ENCODE results near the gene PCDHGA4. TPM values are rescaled to one million over a fixed set of nuclear protein-coding genes. Genes with fewer than 3 reads are reported as not detected.
"Not testable (repeated sequence)": the region's sequence is repeated elsewhere in the genome, so short reads cannot be mapped to it uniquely, and the experiment has no call there.

Gene PCDHGA4
- 0.90 and 2.1 TPM in 2 replicates for total RNA-seq

DNA sequence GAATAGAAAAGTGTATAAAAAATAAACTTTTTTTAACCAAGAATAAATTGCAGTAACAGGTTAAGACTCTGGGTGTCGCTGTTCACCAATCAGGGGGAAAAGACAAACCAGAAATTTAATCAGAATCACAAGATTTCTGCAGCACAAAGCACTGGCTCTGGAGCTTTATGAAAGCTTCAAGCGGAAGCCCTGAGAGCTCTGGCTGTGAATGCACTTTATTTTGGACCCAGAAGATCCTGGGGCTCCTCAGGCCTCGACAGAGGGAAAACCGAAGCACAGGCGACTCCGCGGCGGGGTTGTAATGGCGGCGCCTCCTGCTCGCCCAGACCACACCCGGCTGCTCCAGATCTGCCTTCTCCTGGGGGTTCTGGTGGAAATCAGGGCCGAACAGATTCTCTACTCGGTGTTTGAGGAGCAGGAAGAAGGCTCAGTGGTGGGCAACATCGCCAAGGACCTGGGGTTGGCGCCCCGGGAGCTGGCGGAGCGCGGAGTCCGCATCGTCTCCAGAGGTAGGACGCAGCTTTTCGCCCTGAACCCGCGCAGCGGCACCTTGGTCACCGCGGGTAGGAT is at the start of gene PCDHGA4:
Gene PCDHGA4 (plus strand): TSS at position 122 of the 570 bp plus-strand sequence. CDS start 87 bp downstream, at position 209.
- peak in 1 of 2 donors; percentile 25 for DNase-seq (ENCODE audit: low read depth in 2 of 2)

DNA sequence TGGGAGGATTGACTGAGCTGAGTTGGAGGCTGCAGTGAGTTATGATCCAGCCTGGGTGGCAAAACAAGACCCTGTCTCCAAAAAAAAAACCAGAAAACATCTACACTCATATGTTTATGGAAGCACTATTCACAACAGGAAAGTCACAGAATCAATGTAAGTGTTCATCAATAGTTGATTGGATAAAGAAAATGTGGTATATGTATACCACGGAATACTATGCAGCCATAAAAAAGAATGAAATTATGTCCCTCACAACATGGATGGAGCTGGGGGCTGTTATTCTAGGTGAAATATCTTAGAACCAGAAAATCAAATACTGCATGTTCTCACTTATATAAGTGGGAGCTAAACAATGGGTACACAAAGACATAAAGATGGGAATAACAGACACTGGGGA is 48.2 kb upstream of the PCDHGA4 start:
- no peak for DNase-seq (ENCODE audit: low read depth in 2 of 2)

DNA sequence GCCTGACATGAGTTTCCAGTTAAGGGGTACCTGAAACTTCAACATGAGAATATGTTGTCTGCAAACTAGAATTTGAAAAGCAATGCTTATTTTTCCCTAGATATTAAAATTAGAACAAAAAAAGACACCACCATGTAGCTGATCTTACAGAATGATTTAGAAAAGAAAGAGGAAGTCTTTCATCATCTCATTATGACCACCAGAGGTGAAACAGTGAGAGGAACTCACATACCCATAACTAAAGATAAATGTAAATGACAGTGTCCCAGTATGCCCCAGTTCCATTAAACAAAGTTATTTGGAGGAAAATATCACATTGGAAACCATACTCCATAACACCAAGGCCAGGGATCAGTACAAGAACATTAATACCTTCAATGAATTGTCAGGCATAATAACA is 41.1 kb upstream of the PCDHGA4 start:
- DNase-seq (ENCODE audit: low read depth in 2 of 2), result no peak

DNA sequence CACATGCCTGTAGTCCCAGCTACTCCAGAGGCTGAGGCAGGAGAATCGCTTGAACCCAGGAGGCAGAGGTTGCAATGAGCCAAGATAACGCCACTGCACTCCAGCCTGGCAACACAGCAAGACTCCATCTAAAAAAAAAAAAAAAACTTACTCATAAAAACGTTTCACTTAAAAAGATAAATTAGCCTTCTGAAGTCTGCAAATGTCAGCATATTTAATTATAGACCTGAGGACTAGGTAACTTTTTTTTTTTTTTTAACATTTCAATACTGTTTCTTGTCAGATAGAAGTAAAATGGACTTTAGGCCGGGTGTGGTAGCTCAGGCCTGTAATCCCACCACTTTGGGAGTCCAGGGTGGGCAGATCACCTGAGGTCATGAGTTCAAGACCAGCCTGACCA is 37.9 kb upstream of the PCDHGA4 start:
- not testable (repeated sequence) for DNase-seq (ENCODE audit: low read depth in 2 of 2)

DNA sequence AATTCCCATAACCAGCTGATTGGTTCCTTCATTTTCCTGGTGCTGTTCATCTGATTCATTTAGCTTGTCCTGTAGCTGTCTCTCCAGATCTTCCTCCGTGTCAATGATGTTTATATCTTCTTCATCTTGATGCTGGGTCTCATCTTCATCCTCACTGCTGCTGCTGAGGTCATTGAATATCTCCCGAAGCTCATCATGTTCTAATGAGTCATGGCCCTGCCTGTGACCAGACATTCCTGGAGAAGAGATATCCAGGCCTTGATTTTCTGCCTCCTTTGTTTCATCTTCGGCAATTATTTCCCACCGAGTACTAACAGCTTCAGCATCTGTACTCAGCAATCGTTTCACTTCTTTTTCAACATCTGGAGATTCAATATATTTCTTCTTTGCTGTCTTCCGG is 35.6 kb upstream of the PCDHGA4 start:
- DNase-seq (ENCODE audit: low read depth in 2 of 2), result no peak

DNA sequence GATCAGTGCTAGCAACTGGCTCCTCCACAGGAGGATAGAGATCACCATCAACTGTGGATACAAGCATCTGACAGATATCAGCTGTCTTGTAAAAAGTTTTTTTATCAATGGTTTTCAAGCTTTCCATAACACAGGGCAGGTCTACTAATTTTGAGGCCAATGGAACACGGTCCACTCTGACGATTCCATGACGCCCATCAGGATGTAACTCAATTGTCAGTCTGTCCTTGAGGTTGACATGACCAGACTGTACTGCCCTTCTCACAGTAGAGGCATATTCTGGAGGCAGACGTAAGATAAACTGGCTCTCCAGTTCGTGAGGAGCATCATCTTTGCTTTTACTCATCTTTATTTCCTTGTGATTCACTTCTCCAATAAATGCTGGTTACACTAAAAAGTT is 35.1 kb upstream of the PCDHGA4 start:
- DNase-seq (ENCODE audit: low read depth in 2 of 2), result no peak

DNA sequence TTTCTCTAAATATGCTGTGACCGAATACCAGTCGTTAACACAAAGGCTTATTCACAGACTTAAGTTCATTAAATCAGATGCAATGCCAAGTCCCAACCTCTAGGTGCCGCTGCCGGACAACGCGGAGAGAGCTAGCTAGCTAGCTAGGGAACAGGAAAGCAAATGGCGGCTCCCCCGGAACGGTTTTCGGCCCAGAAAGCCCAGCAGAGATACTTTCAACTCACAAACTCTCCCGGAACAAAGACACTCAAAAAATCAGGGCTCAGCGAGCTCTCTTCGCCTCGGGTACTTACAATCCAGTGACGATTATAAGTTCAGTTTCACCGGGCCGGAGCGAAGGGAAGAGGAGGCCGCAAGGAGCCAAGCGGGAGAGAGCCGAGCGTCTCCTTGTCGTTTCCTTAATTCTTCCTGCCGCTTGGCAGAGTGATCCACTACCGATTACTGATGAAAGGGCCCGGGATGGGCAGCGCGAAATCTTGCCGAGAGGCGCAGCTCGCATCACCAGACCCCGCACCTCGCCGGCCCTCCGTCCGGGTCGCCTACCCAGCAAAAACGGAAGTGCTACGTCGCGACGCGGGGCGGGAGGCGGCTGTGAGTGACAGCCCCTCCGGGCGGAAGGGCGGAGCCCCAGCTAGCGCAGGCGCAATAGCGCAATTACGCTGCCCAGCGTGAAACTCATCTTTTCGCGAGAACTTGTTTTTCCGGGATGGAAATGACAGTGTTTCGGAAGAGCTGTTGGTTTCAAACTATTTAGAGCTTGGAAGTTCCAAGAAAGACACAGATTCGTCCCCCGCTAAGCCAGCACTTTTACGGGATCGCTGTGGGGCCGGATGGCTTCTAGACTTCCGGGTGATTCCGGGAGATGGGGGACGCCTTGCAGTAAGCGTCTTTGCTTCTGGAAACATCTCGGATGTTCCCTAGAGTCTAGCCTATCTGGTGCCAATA is 34.3 kb upstream of the PCDHGA4 start, which contains the start of gene TAF7:
Gene TAF7 (minus strand): TSS at position 560 of the 945 bp plus-strand sequence. CDS start 740 bp downstream, outside the sequence.
- peak; percentile 91 to 94 for DNase-seq (ENCODE audit: low read depth in 2 of 2)

DNA sequence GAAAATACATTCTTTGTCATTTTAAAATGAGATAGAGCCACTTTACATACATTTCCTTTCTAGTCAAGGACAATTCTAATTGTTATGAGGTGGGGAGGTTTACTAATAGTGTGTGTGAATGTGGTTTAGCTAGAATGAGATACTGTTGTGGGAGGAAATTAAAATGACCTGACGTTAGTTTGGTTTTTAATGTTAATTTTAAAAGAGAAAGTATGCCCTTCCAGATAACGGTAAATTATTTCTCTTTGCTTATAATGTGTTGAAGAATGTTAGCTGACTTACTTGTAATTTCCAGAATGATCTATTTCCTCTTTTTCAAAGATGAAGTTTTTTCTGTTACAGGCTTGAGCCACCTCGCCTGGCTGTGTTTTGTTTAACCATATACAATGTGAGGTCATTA is 32.6 kb upstream of the PCDHGA4 start:
- no peak for DNase-seq (ENCODE audit: low read depth in 2 of 2)

DNA sequence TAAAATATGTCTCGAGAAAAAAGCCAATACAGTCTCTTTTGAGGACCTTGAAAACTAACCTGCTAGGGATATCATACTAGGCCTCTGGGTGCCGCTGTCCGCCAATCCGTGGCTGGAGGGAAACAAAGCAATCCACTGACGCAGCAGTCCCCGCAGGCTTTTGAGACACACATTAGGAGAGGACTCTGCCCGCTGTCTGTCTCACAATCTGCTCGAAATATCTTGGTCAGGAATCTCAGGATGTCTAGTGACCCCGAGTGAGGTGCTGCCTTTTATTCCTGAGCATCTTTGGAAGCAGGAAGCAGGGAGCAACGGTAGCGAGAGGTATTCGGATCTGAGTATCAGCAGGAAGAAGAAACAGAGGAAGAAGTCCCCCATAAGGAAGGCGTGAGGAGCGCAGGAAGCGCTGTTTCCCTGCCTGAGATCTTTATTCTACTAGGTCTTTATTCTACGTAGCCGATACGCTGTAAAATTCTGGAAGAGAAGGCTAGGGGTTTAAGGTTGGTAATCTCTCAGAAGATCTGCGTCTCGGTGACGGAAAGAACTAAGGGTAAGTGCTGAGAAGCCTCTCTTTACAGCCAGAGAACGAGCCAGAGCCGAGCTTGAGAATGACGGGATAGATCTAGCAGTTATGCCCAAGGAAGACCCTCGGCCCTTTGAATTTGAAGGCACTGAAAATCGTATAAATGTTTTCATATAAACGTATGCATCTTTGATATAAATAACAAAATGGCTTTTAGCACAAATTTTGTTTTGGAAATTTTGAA is 28.6 kb upstream of the PCDHGA4 start:
- peak; percentile 41 to 75 for DNase-seq (ENCODE audit: low read depth in 2 of 2)

DNA sequence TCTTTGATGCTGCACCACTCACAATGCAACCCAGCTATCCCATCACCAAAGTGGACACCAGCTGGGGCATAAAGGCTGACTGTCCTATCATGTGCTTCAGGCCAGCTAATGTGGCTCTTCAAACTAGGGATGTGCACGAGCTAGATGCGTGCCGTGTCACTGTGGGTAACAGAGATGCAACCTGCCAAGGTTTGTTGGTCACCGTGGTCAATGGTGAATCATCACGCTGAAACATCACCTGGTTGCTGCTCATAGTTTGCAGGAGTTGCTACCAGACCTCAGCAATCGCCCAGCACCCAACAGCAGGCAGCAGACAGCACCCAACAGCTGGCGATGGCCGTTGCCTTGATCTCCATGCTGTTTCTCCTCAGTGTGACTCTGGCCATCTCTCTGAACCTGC is 26.6 kb upstream of the PCDHGA4 start:
- DNase-seq (ENCODE audit: low read depth in 2 of 2), result no peak

DNA sequence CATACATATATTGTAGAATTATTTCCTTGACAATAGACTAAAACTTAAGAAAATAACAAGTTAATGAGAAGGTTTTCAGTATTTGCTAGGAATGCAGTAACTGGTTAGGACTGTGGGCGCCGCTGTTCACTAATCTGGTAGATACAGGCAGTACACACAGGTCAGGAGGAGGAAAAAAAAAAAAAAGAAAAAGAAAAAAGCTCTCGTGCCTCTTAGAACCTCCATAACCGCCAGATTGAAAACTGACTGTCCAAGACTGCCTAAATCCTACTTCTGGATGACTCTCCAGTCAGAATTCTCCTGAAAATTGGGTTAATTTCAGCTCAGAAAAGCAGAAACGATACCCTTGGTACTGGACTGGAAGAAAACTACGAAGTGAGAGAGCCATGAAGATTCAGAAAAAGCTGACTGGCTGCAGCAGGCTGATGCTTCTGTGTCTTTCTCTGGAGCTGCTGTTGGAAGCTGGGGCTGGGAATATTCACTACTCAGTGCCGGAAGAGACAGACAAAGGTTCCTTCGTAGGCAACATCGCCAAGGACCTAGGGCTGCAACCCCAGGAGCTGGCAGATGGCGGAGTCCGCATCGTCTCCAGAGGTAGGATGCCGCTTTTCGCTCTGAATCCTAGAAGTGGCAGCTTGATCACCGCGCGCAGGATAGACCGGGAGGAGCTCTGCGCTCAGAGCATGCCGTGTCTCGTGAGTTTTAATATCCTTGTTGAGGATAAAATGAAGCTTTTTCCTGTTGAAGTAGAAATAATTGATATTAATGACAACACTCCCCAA is 24.3 kb upstream of the PCDHGA4 start, which contains the start of gene PCDHGA1:
Gene PCDHGA1 (plus strand): TSS at position 216 of the 782 bp plus-strand sequence.
- DNase-seq (ENCODE audit: low read depth in 2 of 2), result peak in 1 of 2 donors; percentile 51

DNA sequence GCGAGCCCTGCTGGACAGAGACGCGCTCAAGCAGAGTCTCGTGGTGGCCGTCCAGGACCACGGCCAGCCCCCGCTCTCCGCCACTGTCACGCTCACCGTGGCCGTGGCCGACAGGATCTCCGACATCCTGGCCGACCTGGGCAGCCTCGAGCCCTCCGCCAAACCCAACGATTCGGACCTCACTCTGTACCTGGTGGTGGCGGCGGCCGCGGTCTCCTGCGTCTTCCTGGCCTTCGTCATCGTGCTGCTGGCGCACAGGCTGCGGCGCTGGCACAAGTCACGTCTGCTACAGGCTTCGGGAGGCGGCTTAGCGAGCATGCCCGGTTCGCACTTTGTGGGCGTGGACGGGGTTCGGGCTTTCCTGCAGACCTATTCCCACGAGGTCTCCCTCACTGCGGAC is 22.2 kb upstream of the PCDHGA4 start:
- not testable (repeated sequence) for DNase-seq (ENCODE audit: low read depth in 2 of 2)

DNA sequence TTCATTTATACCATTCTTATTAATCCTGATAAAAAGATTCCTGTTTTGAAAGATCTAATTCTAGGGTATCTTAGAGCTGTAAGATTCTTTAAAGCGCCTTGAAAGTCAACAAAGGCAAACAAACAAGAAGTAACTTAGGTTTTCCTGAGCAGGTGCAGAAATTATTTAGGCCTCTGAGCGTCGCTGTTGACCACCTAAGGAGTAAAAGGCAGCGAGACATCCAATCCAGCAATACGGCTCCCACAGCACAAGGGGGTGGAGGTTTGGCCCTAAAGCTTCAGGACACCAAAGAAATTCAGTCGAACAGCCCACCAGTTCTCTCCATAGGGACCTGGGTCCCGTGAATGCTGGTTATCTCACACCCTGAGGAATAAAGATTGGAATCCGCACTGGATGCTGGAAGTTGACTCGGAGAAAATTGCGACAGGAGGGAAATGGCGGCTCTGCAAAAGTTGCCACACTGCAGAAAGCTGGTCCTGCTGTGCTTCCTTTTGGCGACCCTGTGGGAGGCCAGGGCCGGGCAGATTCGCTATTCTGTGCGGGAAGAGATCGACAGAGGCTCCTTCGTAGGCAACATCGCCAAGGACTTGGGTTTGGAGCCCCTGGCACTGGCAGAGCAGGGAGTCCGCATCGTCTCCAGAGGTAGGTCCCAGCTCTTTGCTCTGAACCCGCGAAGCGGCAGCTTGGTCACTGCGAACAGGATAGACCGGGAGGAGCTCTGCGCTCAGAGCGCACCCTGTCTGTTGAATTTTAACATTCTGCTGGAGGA is 16.1 kb upstream of the PCDHGA4 start, which contains the start of gene PCDHGA2:
Gene PCDHGA2 (plus strand): TSS at position 223 of the 769 bp plus-strand sequence.
- peak in 1 of 2 donors; percentile 64 for DNase-seq (ENCODE audit: low read depth in 2 of 2)

DNA sequence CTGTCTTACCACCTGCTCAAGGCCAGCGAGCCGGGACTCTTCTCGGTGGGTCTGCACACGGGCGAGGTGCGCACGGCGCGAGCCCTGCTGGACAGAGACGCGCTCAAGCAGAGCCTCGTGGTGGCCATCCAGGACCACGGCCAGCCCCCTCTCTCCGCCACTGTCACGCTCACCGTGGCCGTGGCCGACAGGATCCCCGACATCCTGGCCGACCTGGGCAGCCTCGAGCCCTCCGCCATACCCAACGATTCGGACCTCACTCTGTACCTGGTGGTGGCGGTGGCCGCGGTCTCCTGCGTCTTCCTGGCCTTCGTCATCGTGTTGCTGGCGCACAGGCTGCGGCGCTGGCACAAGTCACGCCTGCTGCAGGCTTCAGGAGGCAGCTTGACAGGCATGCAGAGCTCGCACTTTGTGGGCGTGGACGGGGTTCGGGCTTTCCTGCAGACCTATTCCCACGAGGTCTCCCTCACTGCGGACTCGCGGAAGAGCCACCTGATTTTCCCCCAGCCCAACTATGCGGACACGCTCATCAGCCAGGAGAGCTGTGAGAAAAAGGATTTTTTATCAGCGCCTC is 14.0 kb upstream of the PCDHGA4 start:
- DNase-seq (ENCODE audit: low read depth in 2 of 2), result not testable (repeated sequence)

DNA sequence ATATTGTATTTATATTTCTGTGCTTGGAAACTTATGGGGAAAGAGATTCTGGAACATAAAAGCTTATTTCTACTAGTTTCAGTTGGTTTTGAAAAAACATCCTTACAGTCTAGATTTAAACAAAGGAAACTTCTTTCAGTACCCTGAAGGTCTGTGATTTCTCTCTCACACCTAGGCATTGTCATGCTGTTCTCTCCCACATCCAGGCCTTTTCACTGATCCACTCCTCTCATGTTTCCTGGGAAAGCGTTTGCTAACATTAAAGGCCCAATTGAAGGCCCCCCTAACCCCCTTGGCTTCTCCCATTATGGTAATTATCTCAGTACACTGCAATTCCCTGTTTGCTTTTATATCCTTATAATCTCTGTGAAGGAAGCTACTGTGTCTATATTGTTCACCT is 12.0 kb upstream of the PCDHGA4 start:
- DNase-seq (ENCODE audit: low read depth in 2 of 2), result no peak

DNA sequence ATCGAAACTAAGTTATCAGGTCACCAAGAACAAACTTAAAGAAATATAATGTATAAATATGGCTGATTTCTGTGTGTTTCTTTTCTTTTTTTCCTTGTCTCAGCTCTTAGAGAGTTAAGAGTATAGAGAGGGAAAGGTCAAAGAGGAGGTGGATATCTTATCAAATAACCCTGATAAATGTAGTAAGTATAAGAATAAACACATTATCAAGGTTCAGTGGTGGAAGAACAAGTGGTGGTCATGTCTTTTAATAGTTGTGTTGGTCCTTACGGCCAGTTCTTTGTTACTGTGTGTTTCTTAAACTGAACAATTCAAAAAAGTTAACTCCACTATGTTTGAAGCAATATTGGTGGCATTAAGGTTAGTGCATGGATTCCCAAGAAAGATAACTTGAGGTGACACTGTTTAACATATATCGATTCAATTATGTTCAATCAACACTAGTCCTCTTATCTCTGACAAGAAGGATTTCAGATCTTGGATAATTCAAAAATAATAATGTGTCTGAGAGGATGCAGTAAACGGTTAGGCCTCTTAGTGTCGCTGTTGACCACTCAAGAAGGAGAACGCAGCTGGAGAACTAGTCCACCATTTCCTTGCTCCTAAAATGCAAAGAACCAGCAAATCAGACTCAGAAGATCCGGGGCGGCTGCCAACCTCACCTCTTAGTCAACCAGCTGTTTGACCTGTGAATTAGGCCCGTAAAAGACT is 11.4 kb upstream of the PCDHGA4 start, which contains the start of gene PCDHGA3:
Gene PCDHGA3 (plus strand): TSS at position 588 of the 711 bp plus-strand sequence. CDS start 205 bp downstream, outside the sequence.
- peak in 1 of 2 donors; percentile 58 for DNase-seq (ENCODE audit: low read depth in 2 of 2)

DNA sequence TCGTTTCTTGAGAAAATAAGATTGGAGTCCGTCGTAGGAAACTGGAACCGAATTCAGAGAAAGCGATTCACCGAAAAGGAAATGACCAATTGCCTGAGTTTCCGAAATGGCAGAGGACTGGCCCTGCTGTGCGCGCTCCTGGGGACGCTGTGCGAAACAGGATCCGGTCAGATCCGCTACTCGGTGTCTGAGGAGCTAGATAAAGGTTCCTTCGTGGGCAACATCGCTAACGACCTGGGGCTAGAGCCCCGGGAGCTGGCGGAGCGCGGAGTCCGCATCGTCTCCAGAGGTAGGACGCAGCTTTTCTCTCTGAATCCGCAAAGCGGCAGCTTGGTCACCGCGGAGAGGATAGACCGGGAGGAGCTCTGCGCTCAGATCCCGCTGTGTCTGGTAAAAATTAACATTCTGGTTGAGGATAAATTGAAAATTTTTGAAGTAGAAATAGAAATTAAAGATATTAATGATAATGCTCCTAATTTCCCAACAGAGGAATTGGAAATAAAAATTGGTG is 10.8 kb upstream of the PCDHGA4 start:
- DNase-seq (ENCODE audit: low read depth in 2 of 2), result no peak

DNA sequence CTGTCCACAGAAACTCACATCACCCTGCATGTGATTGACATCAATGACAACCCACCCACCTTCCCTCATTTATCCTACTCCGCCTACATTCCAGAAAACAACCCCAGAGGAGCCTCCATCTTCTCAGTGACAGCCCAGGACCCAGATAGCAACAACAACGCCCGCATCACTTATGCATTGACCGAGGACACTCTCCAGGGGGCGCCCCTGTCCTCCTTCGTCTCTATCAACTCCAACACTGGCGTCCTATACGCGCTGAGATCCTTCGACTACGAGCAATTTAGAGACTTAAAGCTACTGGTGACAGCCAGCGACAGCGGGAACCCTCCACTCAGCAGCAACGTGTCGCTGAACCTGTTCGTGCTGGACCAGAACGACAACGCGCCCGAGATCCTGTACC is 9.5 kb upstream of the PCDHGA4 start:
- no peak for DNase-seq (ENCODE audit: low read depth in 2 of 2)

DNA sequence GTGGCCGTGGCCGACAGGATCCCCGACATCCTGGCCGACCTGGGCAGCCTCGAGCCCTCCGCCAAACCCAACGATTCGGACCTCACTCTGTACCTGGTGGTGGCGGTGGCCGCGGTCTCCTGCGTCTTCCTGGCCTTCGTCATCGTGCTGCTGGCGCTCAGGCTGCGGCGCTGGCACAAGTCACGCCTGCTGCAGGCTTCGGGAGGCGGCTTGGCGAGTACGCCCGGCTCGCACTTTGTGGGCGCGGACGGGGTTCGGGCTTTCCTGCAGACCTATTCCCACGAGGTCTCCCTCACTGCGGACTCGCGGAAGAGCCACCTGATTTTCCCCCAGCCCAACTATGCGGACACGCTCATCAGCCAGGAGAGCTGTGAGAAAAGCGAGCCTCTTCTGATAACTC is 8.8 kb upstream of the PCDHGA4 start:
- DNase-seq (ENCODE audit: low read depth in 2 of 2), result not testable (repeated sequence)

Data from dermis microvascular lymphatic vessel endothelial cell (primary cell).